Iris pigment epithelial cell (primary cell): Measurements from ENCODE around the gene PRMT7.

ENCODE experiments used
- DNase-seq: peaks from one replicate; pipeline ENCODE4 v3.0.0-alpha.2; 2011; ENCODE audit warnings: low read depth

PRMT7 gene

DNA sequence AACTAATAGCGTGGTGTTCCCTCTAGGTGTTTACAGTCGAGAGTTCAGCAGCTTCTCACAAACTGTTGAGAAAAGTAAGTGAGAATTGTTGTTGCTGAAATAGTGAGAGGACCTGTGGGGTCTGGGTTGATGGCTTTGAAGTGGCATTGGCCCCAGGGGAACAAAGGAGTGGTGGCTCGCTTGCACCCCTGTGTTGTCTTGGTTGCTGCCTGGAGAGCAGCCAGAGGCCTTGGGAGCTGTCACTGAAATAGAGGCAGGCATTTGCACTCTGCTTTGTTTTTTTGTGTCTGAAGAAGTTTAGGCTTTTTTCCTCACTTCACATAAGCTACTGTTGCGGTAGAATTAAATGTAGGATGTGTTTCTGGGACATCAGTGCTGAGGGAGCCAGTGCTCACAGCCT lies 36.8 kb downstream of the PRMT7 start:
- DNase-seq: no peak

DNA sequence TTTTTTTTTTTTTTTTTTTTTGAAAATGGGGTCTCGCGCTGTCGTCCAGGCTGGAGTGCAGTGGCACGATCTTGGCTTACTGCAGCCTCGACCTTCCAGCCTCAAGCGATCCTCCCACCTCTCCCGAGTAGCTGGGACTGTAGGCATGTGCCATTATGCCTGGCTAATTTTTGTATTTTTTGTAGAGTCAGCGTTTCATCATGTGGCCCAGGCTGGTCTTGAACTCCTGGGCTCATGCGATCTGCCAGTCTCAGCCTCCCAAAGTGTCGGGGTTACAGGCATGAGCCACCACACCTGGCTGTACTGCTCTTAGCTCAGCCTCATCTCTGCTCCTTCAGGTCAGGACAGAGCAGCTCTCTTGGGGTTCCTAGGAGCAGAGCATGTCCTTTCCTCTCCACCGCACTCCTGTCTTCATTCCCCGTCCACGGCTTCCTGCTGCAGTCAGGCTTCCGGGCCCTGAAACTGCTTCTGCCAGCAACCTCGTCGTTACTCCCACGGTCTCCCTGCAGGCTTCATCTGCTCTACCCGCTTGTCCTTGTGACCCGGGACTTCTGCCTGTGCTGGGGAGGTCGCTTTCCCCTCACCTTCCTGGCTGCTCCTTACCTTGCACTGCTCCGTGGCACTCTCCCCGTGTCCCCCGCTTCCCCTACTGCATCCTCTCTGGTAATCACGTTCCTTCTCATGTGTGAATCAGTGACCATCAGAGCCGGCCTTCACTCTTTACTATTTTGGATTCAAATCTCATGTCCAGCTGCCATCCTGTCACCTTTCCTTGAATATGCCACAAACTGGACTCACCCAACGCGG lies 38.0 kb downstream of the PRMT7 start:
- DNase-seq: no peak

DNA sequence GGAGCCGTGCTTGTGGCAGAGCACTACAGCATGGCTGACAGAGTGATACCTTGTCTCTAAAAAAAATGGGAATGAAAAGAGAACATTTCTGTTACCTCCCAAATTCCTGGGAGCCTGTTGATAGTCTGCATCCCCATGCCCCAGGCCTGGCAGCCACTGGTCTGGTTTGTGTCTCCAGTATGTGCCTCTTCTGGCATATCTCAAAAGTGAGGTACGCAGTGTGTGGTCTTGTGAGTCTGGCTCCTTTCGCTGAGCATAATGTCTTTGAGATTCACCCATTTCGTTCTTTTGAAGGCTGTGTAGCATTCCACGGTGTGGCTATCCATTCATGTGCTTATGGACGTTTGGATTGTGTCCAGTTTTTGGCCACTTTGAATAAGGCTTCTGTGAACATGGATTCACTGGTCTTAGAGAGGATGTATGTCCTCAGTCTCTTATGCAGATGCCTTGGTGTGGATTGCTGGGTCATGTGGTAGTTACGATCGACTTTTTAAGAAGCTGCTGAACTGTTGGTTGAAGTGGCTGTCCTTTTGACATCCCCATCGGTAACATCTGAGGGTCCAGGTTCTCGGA lies 39.1 kb downstream of the PRMT7 start:
- no peak for DNase-seq

DNA sequence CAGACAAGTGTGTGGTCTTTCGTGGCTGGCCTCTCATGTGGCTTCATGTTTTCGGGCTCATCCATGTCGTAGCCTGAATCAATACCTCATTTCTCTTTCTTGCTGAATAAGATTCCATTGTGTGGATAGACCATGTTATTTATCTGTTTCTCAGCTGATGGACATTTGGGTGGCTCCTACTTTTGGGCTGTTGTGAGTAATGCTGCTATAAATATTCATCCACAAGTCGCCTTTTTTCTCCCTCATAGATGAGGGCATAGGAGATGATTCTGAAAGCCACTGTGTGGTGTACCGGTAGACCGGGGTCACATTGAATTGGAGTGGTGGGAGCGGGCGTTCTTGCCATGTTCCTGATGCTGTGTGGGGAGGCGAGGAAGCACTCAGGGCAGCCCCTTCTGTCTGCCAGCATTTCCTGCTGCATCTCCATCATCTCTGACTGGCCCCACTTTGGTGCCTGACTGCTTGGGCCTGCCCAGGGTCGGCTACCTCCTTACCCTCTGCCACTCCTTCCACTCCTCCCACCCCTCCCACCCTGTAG lies 40.1 kb downstream of the PRMT7 start:
- DNase-seq: no peak

DNA sequence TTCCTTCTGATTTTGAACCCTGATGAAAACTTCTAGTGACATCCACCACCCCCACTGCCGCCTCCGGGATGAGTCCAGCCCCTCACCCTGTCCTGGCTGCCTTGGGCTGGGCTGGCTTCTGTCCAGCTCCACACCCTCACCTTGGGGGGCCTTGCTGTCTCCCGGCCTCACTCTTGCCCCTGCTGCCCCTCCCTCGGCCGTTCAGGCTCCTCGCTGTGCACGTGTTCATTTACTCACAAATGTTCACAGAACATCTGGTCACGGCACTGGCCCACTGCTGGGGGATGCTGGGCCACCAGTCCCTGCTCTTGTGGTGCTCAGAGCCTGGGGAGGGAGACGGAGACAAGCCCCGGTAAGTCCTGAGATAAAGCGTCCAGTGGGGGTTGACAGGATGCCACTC lies 40.6 kb downstream of the PRMT7 start:
- no peak for DNase-seq

DNA sequence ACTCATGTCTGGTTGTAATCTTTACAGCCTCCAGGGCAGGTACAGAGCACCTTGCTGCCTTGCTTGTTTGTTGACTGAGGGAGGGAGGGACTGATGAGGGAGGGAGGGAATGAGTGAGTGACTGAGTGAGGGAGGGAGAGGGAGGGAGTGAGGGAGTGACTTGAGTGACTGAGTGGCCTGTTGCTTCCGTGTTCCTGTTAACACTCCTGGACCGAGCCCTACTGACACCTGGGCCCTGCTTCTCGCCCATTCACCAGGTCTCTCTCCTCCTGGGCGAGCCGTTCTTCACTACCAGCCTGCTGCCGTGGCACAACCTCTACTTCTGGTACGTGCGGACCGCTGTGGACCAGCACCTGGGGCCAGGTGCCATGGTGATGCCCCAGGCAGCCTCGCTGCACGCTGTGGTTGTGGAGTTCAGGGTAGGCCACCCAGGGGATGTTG lies 41.2 kb downstream of the PRMT7 start:
- no peak for DNase-seq

DNA sequence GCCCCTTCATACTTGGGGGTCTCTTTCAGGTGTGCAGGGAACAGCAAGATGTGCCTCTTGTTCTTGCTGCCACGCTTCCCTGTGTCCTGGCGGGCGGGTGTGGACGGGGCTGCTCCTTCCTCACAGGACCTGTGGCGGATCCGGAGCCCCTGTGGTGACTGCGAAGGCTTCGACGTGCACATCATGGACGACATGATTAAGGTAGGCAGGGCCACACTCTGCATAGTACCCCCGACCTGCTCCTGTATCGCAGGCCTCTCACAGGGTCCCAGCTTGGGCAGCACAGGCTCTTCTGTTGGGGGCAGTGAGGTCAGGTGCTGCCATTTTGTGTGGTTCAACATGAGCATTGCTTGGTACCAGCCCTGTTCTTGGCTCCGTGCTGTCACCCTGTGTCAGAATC lies 42.5 kb downstream of the PRMT7 start:
- no peak for DNase-seq

DNA sequence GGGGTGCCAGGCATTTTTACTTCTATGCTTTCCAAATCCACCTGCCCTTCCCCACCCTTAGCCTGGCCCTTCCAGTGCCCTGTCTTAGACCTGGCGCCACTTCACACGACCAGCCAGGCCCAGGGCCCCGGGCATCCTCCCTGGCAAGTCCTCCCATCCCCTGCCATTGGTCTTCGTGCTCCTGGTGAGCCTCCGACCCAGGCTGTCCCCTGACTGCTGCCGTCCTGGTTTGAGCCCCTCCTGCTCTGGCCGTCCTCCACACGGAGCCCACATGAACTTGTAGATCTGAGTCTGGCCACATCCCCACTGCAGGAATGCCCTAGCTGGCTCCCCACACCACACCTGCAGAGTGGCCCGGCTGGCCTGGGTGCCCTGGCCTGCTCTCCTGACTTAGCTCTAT lies 44.0 kb downstream of the PRMT7 start:
- no peak for DNase-seq

DNA sequence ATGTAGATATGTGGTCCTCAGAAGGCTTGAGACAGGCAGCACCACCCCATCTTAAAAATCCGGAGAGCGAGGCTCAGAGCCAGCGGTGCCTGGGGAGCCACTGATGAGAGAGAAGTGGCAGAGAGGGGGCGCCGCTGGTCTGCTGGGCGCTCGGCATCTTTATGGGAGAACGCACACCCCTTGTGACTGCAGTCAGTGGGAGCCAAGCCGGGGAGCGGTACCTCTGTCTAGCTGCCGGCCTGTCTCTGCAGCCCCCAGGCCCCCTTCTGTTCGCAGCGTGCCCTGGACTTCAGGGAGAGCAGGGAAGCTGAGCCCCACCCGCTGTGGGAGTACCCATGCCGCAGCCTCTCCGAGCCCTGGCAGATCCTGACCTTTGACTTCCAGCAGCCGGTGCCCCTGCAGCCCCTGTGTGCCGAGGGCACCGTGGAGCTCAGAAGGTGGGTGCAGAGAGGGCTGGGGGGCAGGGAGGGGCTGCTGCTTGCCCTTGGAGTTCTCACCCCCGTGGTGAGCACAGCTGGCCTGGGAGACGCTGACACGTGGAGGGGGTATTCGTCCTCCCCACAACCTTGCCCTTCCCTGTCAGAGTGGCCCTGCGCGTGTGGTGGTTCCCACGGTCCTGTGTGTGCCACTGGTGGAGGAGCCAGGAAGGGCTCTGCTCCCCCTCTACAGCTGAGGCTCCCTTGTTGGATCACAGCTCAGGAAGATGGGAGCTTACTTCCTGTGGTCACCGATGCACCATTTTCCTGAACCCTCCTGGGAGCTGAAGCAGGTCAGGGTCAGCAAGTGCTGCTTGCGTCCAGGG lies 44.8 kb downstream of the PRMT7 start:
- DNase-seq: no peak

DNA sequence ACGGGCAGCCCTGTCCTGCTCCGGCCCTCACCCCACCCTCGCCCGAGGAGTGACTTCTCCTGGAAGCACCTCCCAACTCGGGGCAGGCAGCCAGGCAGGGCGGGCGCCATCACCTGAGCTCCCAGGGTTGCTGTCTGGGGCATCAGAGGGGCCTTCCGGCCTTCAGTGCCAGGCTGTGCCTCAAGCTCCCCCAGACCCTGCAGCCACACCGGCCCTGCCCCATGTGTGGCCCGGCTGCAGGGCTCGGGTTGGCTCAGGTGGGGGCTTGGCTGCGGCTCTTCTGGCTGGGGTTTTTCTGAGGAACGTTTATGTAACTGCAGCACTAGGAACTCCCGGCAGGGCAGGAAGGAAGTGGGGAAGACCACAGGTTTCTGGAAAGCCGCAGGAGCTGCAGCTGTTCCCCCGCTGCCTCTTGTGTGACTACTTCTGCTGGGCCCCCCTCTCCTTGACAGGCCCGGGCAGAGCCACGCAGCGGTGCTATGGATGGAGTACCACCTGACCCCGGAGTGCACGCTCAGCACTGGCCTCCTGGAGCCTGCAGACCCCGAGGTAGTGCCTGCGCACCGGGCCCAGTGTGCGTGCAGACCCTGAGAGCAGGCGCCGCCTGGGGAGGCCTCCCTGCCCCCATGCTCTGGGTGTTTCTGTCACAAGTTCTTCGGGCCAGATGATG lies 45.6 kb downstream of the PRMT7 start:
- peak; percentile 12 for DNase-seq

DNA sequence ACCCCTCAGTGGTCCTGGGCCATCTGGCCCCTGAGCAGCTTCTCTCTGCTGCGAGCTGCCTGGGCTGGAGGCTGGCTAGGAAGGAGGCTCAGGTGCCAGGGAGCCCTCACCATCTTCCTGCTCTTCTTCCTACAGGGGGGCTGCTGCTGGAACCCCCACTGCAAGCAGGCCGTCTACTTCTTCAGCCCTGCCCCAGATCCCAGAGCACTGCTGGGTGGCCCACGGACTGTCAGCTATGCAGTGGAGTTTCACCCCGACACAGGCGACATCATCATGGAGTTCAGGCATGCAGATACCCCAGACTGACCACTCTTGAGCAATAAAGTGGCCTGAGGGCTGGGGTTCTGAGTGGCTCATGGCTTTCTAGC lies 46.1 kb downstream of the PRMT7 start:
- peak; percentile 24 for DNase-seq

DNA sequence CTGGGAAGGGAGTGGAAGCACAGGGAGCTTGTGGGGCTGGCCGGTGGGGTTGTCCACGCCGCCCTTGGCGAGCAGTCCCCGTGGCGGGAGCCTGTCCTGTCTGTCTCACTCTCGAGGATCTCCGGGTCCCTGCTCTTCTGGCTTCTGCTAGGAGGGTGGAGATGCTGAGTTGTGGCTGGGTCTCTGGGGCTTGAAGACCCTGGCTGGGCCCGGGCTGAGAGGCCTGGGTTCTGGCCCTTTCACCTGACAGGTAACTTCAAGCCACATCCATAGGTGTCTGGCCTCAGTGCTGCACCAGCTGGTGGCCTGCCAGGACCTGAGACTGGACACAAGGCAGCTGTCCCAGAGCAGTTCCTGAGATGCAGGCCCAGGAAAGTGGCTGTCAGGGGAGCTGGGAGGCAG lies 46.7 kb downstream of the PRMT7 start:
- DNase-seq: no peak

DNA sequence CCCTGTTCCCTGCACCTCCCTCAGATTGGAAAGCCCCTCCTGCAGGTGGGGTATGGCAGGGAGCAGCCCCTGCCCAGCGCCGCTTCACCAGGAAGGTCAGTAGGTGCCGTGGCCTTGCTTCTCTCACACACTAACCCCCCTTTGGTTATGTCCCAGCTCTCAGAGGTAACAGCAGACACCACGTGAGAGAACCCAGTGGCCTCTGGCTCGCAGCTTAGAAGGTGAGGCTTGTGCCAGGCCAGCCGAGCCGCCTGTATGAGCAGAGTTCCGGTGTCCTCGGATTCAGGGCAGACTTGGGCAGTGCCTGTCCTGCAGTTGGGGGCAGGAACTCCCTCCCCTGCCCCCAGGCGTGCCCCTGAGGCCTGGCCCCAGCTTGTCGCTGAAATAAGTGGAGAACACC lies 47.1 kb downstream of the PRMT7 start:
- no peak for DNase-seq

DNA sequence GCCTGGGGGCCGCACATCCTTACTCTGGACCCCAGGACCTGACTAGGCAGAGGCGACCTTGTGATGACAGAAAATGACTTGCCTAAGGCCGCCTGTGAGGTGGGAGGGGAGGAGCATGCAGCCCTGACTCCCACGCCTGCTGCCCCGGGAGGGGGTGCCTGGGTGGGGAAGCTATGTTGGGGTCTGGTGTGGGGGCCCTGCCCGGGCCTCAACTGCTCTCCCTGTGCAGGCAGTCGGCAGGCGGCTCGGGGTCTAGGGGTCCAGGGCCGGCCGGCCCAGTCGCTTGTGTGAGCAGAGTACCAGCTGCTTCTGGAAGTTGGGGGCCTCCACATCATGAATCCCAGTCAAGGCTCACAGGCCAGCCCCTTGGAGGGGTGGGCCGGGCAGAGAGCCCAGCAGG lies 48.1 kb downstream of the PRMT7 start:
- no peak for DNase-seq

DNA sequence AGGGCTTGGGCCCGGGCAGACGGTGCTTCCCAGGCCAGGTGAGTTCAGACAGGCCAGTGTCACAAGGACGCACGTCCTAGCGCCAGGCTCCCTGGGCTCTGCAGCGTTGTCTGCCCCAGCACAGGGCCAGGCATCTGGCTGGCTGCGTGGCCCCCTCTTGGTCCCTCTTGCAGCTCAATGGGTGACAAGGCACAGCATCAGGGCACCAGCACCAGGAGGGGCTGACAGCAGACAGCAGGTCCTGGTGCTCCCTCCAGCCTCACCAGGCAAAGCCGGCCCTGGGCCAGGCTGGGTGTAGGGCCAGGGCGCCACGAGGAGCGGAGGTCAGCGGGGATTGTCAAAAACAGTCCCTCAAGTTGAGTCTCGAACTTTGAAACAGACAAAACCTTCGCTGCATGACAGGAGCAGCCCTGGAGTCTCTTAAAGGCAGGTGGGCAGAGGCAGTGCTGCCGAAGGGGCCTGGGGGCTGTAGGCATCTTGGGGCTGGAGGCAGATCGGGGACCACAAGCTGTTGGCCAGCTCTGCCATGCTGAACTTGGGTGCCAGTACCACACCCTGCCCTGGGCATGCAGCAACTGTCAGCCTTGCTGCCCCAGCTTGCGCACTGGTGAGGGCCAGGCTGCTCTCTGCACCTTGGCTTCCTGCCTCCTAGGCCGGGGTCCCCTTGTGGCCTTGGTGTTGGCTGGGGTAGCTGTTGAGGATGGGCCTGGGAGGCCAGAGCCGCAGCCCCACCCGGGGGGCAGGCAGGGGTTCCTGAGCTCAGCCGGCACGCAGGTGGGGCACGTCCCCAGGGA lies 48.8 kb downstream of the PRMT7 start:
- DNase-seq: no peak

DNA sequence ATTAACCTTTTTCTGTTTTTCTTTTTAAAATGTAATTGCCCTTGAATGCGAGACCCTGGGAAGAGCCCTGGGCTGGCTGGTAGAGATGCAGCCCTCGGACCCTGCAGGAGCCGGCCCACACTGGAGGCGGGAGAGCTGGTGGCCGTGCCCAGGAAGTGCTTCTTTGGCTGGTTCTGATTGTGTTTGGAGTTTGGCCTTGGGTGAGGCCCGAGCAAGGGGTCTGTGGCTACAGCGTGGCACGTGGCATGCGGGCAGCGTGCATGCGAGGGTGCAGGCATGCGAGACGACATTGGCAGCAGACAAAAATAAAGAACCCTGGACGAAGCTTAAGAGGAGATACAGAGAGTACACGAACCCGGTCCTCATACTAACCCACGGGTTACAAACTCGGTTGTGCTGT lies 49.7 kb downstream of the PRMT7 start:
- DNase-seq: no peak

DNA sequence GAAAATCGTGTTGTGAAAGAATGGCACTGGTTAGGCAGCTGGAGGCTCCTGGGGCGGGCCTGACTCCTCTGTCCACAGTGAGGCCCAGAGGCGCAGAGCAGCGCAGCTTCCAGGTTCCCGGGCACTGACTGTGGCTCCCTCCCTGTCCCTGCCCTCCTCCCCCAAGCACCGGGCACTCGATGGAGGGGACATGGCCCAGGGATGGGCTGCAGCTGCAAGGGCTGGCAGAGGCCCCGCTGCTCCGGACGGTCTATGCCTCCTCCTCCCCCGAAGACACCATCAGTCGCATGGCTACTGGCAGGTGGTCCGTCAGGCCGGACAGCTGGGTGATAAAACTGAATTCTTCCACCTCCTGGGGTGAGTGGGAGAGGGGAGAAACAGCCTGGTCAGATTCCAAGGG lies 50.1 kb downstream of the PRMT7 start:
- DNase-seq: no peak

DNA sequence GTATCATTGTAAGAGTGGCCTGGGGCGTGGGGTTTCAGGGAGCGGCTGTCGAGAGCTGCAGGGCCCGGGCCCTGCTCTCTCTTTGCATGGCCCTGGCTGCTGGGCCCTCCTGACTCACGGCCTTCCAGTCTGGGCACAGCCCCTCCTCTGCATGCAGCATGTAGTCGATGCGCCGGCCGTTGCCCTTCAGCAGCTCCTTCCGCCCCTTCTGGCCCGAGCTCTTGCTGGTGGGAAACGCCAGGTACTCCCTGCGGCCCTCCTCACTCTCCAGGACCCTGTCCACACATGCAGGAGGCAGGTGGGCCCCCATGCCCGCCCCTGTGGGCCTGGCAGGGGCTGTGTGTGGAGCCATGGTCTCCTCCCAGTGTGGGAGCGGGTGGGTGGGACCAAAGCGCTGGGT lies 50.7 kb downstream of the PRMT7 start:
- peak; percentile 8 for DNase-seq

DNA sequence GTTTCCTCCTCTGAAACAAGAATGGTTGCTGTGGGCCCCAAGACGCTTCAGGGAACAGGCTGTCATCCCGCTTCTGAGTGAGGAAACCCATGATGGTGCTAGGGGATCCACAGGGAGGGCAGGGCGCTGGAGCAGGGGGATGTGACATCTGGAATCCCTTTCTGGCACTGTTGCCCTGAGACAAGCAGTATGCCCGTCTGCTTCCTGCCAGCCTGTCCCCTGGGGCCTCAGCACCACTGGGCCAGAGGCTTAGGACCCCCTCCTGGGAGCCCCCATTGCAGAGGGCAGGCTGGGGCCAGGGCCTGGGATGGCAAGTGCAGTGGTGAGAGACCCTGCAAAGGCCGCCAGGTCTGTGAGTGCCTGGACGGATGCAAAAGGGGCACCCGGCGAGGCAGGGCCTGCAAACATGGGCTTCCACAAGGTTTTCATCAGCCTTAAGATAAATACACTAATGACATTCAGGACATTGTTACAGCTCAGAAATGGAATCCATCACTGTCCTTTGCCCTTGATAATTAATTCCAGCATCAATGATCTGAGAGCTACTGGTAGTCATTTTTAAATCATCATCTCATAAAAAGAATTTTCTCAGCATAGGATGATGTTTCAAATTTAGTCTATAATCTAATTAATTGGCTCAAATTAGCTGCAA lies 51.6 kb downstream of the PRMT7 start:
- DNase-seq: no peak

DNA sequence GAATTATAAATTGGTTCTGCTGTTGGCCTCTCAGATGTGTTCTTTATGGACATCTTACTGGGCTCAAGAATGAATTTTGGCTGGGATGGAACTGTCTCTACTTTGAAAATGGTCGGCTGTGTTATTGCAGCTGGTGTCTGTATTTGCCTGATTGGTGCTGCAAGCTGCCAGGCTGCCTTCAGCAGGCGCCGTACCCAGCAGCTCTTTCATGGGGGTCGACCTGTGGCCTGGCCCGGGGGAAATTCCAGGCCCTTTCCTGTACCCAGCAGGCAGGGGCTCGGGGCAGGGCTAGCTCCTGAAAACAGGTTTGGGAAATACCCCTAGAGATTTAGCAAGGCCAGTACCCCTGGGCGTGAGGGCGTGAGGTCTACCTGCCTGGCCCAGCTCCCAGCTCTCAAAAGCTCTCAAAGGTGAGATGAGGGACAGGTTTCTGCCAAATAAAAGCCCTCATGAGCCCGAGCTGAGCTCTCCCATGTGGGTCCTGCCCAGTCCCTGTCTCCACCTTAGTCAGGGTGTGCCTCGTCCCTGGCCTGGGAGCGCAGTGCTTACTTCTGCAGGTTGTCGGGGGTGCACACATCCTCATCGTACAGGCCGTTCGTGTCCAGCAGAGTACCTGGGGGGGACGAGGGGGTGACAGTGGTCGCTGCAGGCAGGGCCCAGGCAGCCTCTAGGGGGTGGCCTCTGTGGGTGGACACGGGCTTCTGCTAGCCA lies 52.3 kb downstream of the PRMT7 start:
- DNase-seq: no peak
